Measurements from ENCODE around the gene ABHD17C.

ABHD17C gene

GRCh38 chr15:80777826-80778620 is 82.9 kb downstream of the ABHD17C start:
- Histone ChIP-seq H3K79me2 (ENCODE audit: low read length) (no peaks in the 10 kb centered on the region), H3K4me3 (ENCODE audit: low read length) (no peak overlapping the region), H3K27me3 (replicated peaks; ENCODE audit: insufficient read depth, low read length) (peaks cover 20% of the 10 kb centered on the region), H3K4me1 (ENCODE audit: low read length) (no peaks in the 10 kb centered on the region), H3F3A (ENCODE audit: insufficient read depth, low read length) (no peaks in the 10 kb centered on the region), H3K9ac (ENCODE audit: low read length) (no peak overlapping the region), H3K9me2 (replicated peaks; ENCODE audit: insufficient read depth, low read length) (no peaks in the 10 kb centered on the region), H3K27ac (ENCODE audit: low read length) (no peak overlapping the region), H3K4me2 (ENCODE audit: low read depth, low read length) (peak overlapping the region; percentile 92), H3K9me3 (replicated peaks; ENCODE audit: insufficient read depth, low read length) (no peaks in the 10 kb centered on the region), H3K36me3 (replicated peaks; ENCODE audit: insufficient read depth, low read length) (no peaks in the 10 kb centered on the region), H4K20me1 (ENCODE audit: insufficient read depth, low read length) (no peaks in the 10 kb centered on the region), H2AFZ (ENCODE audit: low read length) (no peak overlapping the region)
- DNase-seq = no peak
- no peak for TF ChIP-seq EZH2phosphoT487 (IDR thresholded peaks at IDR 0.05; ENCODE audit: low read length)
- no peak for TF ChIP-seq CTCF (IDR thresholded peaks at IDR 0.05; ENCODE audit: low read length)
- TF ChIP-seq EZH2 (optimal IDR thresholded peaks at IDR 0.05; ENCODE audit: low read depth, low read length) = no peak

- TF ChIP-seq CTCF (IDR thresholded peaks at IDR 0.05; ENCODE audit: low read length) = no peak
- TF ChIP-seq EZH2phosphoT487 (IDR thresholded peaks at IDR 0.05; ENCODE audit: low read length) = no peak
- H3K4me1 ChIP-seq (ENCODE audit: low read length) = no peaks in the 10 kb centered on the region
- 0 out of 2 replicates have a peak overlapping the region, but pooled peaks have one; percentile 22 for H2AFZ ChIP-seq (ENCODE audit: low read length)
- H3K9me3 ChIP-seq (replicated peaks; ENCODE audit: insufficient read depth, low read length) = no peaks in the 10 kb centered on the region
- H3K27me3 ChIP-seq (replicated peaks; ENCODE audit: insufficient read depth, low read length) = peaks cover 20% of the 10 kb centered on the region
- no peaks in the 10 kb centered on the region for H3K36me3 ChIP-seq (replicated peaks; ENCODE audit: insufficient read depth, low read length)
- no peaks in the 10 kb centered on the region for H4K20me1 ChIP-seq (ENCODE audit: insufficient read depth, low read length)
- H3K79me2 ChIP-seq (ENCODE audit: low read length) = no peaks in the 10 kb centered on the region
- no peak overlapping the region for H3K9ac ChIP-seq (ENCODE audit: low read length)
- H3K4me3 ChIP-seq (ENCODE audit: low read length) = peak overlapping the region; percentile 57
- DNase-seq = no peak
- H3K9me2 ChIP-seq (replicated peaks; ENCODE audit: insufficient read depth, low read length) = no peaks in the 10 kb centered on the region
- no peak overlapping the region for H3K27ac ChIP-seq (ENCODE audit: low read length)
- peak overlapping the region; percentile 92 for H3K4me2 ChIP-seq (ENCODE audit: low read depth, low read length)
- no peaks in the 10 kb centered on the region for H3F3A ChIP-seq (ENCODE audit: insufficient read depth, low read length)
Measured at GRCh38 chr15:80778621-80778963, 83.5 kb downstream of the ABHD17C start.

GRCh38 chr15:80778964-80779657 is 84.0 kb downstream of the ABHD17C start, which contains the start of gene CEMIP:
CEMIP (plus strand) TSS chr15:80779370; CDS start chr15:80873880, 94,510 bp downstream.
- no peaks in the 10 kb centered on the region for H3K36me3 ChIP-seq (replicated peaks; ENCODE audit: insufficient read depth, low read length)
- no peaks in the 10 kb centered on the region for H3K79me2 ChIP-seq (ENCODE audit: low read length)
- no peaks in the 10 kb centered on the region for H3F3A ChIP-seq (ENCODE audit: insufficient read depth, low read length)
- peak within 1 kb of the TSS; percentile 92 for H3K4me2 ChIP-seq (ENCODE audit: low read depth, low read length)
- no peak within 1 kb of the TSS for H3K9ac ChIP-seq (ENCODE audit: low read length)
- no peaks in the 10 kb centered on the region for H3K9me3 ChIP-seq (replicated peaks; ENCODE audit: insufficient read depth, low read length)
- H3K27me3 ChIP-seq (replicated peaks; ENCODE audit: insufficient read depth, low read length) = peaks cover 20% of the 10 kb centered on the region
- no peak within 1 kb of the TSS for H3K27ac ChIP-seq (ENCODE audit: low read length)
- DNase-seq = peak; percentile 73
- H3K4me1 ChIP-seq (ENCODE audit: low read length) = no peaks in the 10 kb centered on the region
- no peaks in the 10 kb centered on the region for H4K20me1 ChIP-seq (ENCODE audit: insufficient read depth, low read length)
- peak within 1 kb of the TSS; percentile 57 for H3K4me3 ChIP-seq (ENCODE audit: low read length)
- H2AFZ ChIP-seq (ENCODE audit: low read length) = peak within 1 kb of the TSS; percentile 75
- no peaks in the 10 kb centered on the region for H3K9me2 ChIP-seq (replicated peaks; ENCODE audit: insufficient read depth, low read length)
- TF ChIP-seq CTCF (IDR thresholded peaks at IDR 0.05; ENCODE audit: low read length) = peak; percentile 78
- TF ChIP-seq EZH2phosphoT487 (IDR thresholded peaks at IDR 0.05; ENCODE audit: low read length) = no peak

Data from MM.1S (cell line).